IPS-NIHi7 (cell line): ENCODE results near the gene CHAT.

Source experiments
- DNase-seq: peaks from one replicate; pipeline ENCODE4 v3.0.0; 2012; ENCODE audit warnings: mixed read lengths; ENCODE audit errors: extremely low spot score

CHAT gene

DNA sequence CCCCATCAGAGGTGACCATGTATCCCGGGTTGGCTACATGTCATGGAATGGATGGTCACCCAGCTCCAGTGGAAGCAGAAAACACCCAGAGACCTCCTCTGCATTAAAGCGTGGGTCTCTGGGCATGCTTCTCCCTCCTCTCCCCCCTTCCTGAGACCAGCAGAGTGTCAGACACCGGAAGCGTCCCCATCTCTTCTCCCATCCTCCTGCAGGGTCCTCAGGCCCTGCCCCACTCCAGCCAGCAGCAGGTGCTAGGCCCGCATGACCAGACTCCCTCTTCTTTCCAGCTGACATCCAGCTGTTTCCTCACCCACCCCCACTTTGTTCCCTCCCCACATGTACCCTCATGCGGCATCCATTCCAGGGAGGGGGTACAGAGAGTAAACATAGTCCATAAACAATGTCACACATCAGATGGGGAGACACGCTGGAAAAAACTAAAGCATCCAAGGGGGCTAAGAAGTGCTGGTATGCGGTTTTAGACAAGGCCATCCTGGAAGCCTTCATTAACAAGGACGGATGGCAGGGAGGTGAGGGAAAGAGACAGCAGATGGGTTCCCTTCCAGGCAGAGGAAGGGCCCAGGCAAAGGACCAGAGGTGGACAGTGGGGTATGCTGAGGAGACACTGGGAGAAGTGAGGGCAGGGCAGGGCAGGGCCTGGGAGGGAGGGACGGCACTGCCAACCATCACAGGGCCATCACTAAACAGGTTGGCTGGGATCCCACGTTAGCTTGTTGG lies 16.2 kb upstream of the CHAT start:
- DNase-seq = peak; percentile 5

DNA sequence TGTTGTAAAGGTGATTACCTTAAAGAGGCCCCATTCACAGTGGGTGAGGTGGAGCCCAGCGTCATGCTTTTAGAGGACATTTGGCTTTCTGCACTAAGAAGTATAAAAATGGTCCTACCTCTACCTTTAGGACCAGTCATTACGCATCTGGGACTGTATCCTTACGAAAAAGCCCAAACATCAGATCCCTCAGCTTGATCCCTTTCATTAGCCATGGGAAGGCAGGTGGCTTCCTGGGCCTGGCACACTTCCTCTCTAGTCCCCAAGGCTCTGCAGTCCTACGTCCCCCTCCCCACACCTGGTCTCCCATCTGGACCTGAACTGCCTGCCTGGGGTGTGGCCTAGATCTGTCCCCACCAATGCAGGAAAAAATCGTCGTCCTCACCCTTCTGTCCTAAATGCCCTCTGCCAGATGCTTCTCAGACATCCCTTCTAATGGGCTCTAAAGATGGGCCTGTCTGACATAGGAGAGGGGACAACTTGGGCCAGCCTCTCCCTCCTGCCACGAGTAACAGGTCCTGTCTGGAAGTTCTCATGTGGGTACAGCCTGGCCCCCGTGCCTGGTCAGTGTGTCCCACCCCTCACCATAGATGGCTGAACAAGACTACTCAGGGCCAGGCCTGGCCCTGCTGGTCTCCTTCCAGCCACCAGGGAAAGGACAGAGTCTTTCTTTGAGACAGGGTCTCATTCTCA lies 15.5 kb upstream of the CHAT start:
- DNase-seq = peak; percentile 2

DNA sequence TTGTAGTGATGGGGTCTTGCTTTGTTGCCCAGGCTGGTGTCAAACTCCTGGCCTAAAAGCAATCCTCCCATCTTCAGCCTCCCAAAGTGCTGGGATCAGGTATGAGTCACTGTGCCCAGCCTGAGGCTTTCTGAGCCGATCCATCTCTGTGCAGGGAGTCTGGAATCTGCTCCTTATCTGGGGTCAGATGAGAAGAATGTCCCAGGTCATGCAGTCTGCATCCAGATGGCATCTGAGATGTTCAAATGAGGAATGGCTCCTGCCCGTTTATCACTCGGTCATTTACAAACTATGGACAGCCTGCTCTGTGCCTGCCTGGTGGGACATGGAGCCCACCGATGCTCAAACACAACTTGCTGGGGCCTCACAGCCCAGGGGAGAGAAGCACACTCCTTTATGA lies 14.9 kb upstream of the CHAT start:
- peak; percentile 2 for DNase-seq

DNA sequence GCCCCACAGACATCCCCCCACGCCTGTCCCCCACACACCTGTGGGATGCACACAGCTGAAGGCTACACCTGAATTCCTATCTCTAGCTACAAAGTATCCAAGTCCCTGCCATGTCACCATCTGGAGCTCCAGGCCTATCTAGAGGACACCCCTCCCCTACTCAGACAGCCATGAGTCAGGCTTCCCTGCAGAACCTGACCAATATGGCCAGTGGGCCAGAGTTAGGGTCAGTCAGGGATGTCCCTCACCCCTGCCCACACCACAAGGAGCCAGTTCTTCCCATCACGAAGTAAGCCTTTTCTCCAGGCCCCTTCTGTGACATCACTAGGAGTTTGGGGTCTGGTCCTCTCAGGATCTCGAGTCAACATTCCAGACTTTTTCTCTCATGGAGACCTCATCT lies 14.3 kb upstream of the CHAT start:
- peak; percentile 3 for DNase-seq

DNA sequence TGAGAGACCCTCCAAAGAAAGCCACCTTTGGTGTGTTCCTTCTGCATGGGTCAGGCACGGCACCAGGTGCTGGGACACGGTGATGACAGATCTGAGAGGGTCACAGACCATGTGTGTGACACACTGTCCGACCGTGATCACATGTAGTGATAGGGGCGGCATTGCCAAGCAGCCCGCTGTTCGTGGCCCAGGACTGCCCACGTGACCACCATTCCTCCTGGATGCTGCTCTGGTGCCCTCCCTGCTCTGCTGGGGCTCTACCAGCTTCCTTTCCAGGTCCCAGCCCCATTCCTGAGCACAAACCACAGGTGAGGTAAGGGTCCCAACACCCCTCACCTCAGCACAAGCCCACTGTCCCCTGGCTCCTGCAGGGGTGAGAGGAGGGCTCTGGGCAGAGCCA lies 13.8 kb upstream of the CHAT start:
- no peak for DNase-seq

DNA sequence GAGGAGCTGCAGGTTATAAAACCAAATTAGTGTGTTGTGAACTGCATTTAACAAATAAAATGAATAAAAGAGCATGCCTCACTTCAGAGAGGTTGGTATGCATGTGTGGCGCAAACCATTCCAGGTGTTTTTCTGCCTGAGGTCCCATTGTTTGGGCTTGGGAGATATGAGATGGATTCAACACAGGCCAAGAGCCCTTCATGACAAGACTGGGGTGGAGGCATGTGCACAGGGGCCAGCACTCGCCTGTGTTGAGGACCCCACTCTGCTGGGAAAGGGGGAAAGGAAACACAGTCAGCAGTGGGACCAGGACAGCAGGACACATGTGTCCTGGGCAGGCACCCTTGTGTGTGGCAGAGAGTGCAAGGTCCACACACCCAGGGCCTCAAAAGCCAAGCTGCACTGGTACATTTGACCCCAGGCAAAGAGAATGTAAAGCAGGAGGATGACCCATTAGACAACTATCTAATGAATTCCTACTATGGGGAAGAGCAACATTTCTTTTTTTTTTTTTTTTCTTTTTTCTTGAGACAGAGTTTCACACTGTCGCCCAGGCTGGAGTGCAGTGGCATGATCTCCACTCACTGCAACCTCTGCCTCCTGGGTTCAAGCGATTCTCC lies 12.9 kb upstream of the CHAT start:
- DNase-seq = no peak

DNA sequence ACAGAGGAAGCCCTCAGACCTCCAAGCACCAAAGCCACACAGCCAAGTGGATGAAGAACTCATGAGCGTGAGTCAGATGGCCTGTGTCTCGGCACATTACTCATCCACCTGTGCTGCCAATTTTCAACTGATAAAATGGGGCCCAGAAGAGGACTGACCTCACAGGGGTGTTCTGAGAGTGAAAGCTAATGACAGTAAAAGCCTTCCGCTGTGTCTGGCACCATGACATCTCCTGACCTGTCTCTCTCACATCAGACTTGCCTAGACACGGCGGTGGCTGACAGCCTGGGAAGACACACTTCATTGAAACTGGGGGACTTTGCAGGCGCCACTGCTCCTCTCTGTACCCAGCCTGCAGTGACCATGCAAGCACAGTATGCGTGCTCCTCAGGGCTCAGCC lies 12.0 kb upstream of the CHAT start:
- DNase-seq = no peak

DNA sequence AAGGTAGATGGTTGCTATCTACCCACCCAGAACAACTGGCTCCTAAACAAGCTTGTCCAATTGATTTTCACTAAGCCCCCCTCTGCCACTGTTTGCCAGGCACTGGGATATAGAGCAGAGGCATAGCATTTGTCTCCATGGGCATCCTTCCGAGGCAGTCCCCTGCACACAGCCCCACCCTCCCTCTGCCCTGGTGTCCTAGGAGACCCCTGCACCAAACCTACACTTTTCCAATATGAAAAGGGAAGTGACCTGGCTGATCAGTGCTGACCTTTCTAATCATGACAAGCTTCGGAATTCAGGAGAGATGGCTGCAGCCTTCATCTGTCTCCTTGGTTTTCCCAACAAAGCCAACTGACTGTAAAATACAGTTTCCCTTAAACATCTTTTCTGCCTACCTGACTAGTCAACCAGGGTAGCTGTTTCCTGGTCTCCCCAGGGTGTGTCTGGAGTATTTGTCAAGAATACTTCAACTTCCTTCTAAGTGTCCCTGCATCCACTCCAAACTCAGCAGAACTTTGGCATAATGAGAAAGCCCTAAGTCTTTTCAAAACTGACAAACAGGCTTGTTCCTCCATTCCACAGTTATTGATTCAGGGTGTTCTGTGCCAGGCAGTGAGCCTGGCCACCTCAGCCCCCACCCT lies 11.3 kb upstream of the CHAT start:
- DNase-seq = no peak

DNA sequence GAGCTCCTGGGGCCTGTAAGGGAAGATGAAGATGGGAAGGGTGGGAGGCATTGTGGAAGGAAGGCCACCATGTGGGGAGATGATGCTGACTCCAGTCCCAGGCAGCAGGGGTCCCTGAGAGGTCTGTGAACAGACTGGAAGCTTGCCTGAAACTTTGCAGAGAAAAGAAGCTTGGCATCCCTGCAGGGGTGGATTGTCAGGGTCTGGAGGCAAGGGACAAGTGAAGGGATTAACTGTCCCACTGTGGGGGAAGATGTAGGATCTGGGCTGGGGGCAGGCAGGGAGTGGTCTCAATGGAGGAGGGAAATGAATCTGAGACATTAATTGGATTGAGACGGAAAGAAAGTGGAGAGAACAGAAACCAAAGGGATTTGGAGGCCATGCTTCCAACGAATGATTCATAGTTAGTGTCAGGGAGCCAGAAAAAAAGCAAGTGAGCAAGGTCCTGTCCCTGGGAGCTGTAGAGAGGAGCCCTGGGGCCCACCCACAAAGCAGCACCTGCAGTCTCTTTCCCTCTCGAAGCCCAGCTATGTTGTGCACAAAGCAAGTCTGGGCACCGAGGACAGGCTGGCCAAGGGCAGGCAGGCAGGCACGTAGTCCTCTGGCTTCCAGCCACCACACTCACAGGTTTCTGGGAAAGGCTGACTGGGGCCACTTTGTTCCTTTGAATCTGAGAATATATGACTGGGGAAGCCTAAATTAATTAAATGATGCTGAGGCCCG lies 8.5 kb upstream of the CHAT start:
- DNase-seq = no peak

DNA sequence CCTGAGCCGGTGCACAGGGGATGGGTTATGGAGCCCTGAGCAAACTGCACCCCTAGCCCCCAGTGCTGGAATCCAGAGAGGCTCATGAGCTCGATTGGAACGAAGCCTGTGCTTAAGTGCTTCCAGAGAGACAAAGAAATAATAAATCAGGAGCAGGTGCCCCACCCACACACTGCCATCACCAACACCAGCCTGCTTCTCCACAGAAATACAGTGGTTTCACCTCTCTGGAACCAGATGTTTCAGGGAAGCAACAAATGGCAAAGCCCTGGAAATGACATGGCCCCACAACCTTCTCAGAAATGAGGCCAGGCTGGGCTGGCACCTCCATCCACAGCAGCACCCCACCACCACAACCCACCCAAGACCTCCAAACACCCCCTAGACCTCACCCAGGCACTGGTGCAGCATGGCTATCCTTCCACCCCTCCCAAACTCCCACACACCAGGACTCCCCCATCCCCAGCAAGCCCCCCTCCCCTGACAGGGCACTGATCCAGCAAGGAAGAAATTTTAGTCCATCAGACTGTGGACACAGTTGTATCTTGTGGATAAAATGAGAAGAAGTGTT lies 7.8 kb upstream of the CHAT start:
- no peak for DNase-seq

DNA sequence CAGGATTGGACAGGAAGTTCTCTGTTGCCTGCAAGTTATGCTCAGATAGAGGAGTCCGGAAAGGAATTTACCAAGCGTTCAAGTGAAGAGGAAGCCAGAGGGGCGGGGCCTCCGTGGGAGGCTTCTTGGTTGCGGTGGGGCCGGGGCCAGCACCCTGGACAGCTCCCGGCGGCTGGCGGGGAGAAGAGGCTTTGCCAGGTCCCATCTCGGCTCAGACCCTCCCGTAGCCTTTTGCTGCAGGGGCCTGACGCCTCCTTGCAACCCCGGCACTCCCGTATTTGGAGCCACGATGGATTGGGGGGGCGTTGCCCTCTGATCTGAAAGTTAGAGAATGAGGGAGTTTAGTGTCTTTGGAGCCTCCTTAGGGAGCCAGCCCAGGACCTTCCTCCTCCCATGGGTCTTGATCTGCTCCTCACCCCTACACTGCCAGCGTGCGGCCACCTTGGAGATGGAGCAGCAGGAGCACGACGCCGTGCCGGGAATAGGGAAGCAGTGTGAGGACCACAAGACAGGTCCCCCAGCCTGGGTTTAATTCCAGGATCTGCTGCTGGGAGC lies 6.8 kb upstream of the CHAT start:
- peak; percentile 93 for DNase-seq

DNA sequence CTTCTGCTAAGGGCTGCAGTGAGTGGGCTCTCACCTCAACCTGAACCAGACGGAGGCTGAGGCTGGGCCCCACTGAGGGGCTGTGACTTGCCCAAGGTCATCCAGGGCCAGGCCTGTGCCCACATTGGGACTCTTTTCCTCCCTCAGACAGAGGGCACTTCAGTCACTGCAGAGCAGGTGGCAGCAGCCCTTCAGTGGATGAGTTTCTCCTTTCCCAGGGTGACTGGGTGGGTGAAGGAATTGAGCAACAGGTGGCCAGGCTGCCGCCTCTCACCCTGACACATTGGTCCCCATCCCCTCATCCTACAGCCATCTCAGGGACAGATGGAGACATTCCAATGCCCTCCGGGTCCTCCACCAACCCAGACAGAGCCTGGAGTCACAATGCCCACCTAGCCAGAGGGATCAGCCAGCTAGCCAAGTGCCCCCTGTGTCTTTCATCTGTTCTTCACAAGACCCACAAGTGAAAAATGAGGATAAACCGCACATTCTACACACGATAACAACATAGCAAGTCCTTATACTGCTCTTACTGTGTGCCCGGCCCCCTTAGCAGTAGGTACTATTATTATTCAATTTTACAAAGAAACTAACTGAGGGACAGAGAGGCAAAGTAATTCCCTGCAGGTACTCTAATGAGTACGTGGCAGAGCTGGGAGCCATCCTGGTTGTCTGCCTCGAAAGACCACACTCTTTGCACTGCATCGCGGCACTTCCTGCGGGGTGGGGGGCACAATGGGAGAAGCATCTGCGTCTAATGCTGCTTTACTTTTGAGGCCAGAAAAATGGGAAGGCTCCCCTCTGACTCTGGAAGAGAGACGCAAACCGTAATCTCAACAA lies 5.5 kb upstream of the CHAT start:
- no peak for DNase-seq

DNA sequence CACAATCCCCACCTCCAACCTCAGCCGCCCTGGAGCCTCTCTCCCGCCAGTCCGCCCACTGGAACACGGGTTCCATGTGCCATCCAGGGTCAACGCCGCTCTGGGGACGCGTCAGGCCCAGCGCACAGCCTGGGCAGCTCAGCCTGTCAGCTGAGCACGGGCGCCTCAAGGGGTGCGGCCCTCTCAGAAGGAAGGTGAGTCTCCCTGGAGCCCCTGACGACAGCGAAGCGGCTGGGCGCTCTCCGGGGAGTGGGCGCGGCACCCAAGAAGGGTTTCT lies 4.9 kb upstream of the CHAT start:
- DNase-seq = no peak

DNA sequence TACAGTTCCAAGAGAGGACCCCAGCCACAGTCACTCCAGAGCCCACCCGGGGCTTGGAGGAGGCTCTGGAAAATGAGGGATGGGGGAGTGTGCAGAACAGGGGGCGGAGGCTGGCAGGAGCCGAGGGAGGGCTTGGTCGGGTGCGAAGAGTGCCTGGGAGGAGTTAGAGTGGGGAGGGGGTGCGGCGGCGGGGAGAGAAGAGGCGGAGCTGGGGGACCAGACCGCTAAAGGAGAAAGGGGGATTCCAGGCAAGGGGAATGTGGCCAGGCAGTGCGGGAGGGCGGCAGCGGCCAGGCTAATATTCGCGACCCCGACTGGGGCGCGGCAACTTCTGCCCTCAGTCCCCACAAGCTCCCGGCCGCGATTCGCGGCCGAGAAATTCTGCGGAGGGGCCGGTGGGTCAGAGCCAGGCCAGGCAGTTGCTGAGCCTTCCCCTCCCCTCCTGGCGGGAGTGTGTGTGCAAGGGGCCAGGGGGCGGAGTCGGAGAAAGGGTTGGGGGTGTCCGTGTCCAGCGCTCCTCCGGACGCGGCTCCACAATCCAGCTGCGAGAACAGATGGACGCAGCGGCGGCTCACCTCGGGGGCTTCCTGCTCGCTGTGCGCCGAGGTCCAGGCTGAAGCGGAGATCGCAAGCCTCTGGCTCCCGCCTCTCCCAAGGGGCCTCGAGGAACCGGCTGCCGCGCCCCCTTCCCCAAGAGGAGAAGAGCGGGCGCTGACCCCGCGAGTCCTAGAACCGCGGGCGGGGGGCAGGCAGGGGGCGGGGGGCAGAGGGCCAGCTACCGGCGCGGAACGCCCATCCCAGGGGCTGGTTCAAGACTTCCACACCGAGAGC lies 4.3 kb upstream of the CHAT start:
- peak; percentile 67 for DNase-seq

DNA sequence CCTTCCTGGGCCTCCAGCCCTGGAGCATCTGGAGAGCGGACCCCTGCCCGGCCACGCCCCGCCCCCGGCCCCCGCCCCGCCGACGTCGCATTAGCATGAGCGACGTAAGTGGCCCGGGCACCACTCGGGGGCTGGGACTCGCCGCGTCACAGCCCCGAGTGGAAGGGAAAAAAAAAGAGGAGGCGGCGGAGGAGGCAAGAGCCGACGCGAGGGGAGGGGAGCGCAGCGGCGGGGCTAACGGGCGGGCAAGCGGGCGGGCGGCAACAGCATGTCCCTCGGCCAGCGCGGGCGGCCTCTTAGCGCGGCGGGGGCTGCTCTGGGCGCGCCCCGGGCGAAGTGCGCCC lies 3.8 kb upstream of the CHAT start, which contains the start of gene SLC18A3:
Gene SLC18A3, plus strand, starts transcription at position 197 of the 344 bp plus-strand sequence. CDS start 431 bp downstream, outside the sequence.
- DNase-seq = no peak

DNA sequence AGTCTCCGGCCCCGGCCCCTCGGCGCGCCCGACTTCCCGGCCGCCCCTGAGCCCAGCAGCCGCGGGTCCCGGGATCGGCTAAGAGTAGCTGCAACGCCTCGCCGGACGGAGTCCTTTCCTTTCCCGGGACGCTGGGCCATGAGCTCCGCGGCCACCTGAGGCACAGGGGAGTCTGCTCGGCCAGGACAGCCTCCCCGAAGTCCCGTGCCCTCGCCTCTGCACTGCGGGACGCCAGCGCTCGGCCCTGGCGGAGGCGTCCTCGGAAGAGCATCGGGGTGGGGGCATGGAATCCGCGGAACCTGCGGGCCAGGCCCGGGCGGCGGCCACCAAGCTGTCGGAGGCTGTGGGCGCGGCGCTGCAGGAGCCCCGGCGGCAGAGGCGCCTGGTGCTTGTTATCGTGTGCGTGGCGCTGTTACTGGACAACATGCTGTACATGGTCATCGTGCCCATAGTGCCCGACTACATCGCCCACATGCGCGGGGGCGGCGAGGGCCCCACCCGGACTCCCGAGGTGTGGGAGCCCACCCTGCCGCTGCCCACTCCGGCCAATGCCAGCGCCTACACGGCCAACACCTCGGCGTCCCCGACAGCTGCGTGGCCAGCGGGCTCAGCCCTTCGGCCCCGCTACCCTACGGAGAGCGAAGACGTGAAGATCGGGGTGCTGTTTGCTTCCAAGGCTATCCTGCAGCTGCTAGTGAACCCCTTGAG lies 3.2 kb upstream of the CHAT start:
- no peak for DNase-seq

DNA sequence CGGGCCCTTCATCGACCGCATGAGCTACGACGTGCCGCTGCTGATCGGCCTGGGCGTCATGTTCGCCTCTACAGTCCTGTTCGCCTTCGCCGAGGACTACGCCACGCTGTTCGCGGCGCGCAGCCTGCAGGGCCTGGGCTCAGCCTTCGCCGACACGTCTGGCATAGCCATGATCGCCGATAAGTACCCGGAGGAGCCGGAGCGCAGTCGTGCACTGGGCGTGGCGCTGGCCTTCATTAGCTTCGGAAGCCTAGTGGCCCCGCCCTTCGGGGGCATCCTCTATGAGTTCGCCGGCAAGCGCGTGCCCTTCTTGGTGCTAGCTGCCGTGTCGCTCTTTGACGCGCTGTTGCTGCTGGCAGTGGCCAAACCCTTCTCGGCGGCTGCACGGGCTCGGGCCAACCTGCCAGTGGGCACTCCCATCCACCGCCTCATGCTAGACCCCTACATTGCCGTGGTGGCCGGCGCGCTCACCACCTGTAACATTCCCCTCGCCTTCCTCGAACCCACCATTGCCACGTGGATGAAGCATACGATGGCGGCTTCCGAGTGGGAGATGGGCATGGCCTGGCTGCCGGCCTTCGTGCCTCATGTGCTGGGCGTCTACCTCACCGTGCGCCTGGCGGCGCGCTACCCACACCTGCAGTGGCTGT lies 2.5 kb upstream of the CHAT start:
- peak; percentile 38 for DNase-seq

DNA sequence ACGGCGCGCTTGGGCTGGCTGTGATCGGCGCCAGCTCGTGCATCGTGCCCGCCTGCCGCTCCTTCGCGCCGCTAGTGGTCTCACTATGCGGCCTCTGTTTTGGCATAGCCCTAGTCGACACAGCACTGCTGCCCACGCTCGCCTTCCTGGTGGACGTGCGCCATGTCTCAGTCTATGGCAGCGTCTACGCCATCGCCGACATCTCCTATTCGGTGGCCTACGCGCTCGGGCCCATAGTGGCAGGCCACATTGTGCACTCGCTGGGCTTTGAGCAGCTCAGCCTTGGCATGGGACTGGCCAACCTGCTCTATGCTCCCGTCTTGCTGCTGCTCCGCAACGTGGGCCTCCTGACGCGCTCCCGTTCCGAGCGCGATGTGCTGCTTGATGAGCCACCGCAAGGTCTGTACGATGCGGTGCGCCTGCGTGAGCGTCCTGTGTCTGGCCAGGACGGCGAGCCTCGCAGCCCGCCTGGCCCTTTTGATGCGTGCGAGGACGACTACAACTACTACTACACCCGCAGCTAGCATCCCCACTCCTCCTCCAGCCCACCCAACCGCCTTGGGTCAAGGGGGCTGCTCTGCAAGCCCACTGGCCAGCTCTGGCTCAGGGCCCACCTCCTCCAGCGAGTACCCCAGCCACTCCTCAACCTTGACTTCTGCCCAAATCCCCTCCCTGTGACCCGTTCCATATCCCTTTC lies 1.9 kb upstream of the CHAT start:
- no peak for DNase-seq
